Loucy (cell line): ENCODE measurements around the gene RIPOR3.

Experiments
- H2AFZ ChIP-seq: fragments of 200-600 bp; sonication (generic); 2 replicates; pipeline ENCODE4 v1.6.0; 2016; ENCODE audit warnings: antibody characterized with exemption, mild to moderate bottlenecking, low read length, moderate library complexity
- H3F3A ChIP-seq: fragments of 200-600 bp; 2 replicates; pipeline ENCODE4 v1.6.0; 2016; ENCODE audit warnings: antibody characterized with exemption, low read depth, mild to moderate bottlenecking
- H3K27me3 ChIP-seq: fragments of 200-600 bp; sonication (generic); 2 replicates; pipeline ENCODE4 v1.6.1; 2014; ENCODE audit warnings: low read length, mild to moderate bottlenecking; ENCODE audit not compliant: insufficient read depth, poor library complexity, severe bottlenecking
- H3K36me3 ChIP-seq: fragments of 200-600 bp; sonication (generic); 2 replicates; pipeline ENCODE4 v1.6.1; 2016; ENCODE audit warnings: low read length; ENCODE audit not compliant: insufficient read depth
- H3K4me1 ChIP-seq: fragments of 200-600 bp; sonication (generic); 2 replicates; pipeline ENCODE4 v1.5.1; 2014; ENCODE audit warnings: low read length, mild to moderate bottlenecking; ENCODE audit not compliant: insufficient read depth, poor library complexity, severe bottlenecking
- H3K4me2 ChIP-seq: fragments of 200-600 bp; sonication (generic); 2 replicates; pipeline ENCODE4 v1.6.0; 2014; ENCODE audit warnings: antibody characterized with exemption, low read length, low read depth, mild to moderate bottlenecking; ENCODE audit not compliant: poor library complexity, severe bottlenecking
- H3K4me3 ChIP-seq: fragments of 200-600 bp; sonication (generic); 2 replicates; pipeline ENCODE4 v1.5.1; 2014; ENCODE audit warnings: low read length, mild to moderate bottlenecking, mixed read lengths; ENCODE audit not compliant: poor library complexity, severe bottlenecking
- H3K79me2 ChIP-seq: fragments of 200-600 bp; sonication (generic); 2 replicates; pipeline ENCODE4 v1.6.1; 2014; ENCODE audit warnings: low read length; ENCODE audit not compliant: insufficient read depth
- H3K9ac ChIP-seq: fragments of 200-600 bp; sonication (generic); 2 replicates; pipeline ENCODE4 v1.6.0; 2014; ENCODE audit warnings: mild to moderate bottlenecking, low read depth, low read length, moderate library complexity; ENCODE audit not compliant: poor library complexity, severe bottlenecking
- H3K9me2 ChIP-seq: fragments of 200-600 bp; sonication (generic); replicated peaks from 2 replicates; pipeline ENCODE4 v1.6.1; 2016; ENCODE audit warnings: low read depth, low read length, mixed read lengths
- H3K9me3 ChIP-seq: fragments of 200-600 bp; sonication (generic); 2 replicates; pipeline ENCODE4 v1.6.1; 2014; ENCODE audit warnings: mild to moderate bottlenecking, antibody characterized with exemption, low read length, low read depth; ENCODE audit not compliant: insufficient read depth
- H4K20me1 ChIP-seq: fragments of 200-600 bp; sonication (generic); 2 replicates; pipeline ENCODE4 v1.6.0; 2014; ENCODE audit warnings: antibody characterized with exemption, low read length, mild to moderate bottlenecking; ENCODE audit not compliant: insufficient read depth, poor library complexity, severe bottlenecking
- EZH2phosphoT487 ChIP-seq: fragments of 200-600 bp; IDR thresholded peaks from 2 replicates; pipeline ENCODE4 v1.6.1; 2018; ENCODE audit warnings: antibody characterized with exemption, mild to moderate bottlenecking, moderate library complexity, borderline replicate concordance
- TF ChIP-seq, protein P1 (sequence below): fragments of 200-600 bp; sonication (generic); conservative IDR thresholded peaks from 2 replicates; pipeline ENCODE4 v1.5.1; 2014; ENCODE audit warnings: mild to moderate bottlenecking, antibody characterized with exemption, low read length

The RIPOR3 gene

DNA sequence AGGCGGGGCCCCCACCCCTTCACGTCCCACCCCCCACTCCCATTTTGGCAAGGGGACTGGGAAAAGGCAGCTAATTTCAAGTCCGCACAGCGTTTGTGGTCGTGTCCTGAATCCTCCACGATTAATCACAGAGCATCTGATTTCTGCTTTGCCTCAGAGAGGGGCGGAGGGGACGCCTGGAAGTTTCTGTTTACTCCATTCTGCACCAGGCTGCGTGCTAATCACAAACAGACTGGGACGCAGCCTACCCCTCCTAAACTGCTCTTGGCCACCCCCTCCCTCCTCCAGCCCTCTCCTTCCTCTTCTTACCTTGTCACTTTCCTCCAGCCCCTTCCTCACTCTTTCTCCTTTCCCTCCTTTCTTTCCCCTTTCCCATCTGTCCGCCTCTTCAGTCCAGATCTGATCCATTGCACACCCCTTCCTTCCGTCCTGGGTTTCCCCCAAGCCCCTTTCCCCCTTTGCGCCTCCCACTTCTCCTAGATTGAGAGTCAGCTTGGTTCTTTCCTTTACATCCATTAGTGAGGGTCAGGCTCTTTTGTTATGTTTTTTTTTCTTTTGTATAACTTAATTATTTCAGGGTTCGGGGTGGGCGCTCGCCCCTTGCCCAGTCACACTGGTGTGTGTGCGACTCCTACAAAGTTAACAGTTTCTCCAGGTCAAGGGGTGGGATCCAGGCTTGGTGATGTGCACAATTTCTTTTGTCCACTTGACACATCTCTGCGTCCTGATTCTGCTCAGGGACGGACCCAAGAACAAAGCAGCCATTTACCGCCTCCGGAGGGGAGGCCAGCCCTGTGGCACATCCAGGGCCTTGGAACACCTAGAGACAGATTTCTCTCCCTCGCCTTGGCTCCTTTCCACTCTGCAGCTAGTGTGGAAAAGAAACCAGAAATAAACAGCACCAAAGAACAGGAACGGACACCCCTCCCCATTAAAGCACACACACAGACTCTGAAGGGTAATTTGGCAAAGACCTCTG, 520 bp upstream of the RIPOR3 start:
- Histone ChIP-seq H3K36me3 (no peaks in the 10 kb centered on the region), H3K27me3 (no peaks in the 10 kb centered on the region), H3K4me2 (no peak overlapping the region), H3K79me2 (no peaks in the 10 kb centered on the region), H3K4me1 (no peaks in the 10 kb centered on the region), H3K9me3 (no peaks in the 10 kb centered on the region), H3K4me3 (no peak overlapping the region), H3K9me2 (no peaks in the 10 kb centered on the region), H4K20me1 (no peaks in the 10 kb centered on the region), H3K9ac (no peak overlapping the region), H3F3A (no peaks in the 10 kb centered on the region), H2AFZ (no peak overlapping the region)
- TF ChIP-seq, protein P1, sequence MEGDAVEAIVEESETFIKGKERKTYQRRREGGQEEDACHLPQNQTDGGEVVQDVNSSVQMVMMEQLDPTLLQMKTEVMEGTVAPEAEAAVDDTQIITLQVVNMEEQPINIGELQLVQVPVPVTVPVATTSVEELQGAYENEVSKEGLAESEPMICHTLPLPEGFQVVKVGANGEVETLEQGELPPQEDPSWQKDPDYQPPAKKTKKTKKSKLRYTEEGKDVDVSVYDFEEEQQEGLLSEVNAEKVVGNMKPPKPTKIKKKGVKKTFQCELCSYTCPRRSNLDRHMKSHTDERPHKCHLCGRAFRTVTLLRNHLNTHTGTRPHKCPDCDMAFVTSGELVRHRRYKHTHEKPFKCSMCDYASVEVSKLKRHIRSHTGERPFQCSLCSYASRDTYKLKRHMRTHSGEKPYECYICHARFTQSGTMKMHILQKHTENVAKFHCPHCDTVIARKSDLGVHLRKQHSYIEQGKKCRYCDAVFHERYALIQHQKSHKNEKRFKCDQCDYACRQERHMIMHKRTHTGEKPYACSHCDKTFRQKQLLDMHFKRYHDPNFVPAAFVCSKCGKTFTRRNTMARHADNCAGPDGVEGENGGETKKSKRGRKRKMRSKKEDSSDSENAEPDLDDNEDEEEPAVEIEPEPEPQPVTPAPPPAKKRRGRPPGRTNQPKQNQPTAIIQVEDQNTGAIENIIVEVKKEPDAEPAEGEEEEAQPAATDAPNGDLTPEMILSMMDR, result no peak
- TF ChIP-seq EZH2phosphoT487, result no peak

DNA sequence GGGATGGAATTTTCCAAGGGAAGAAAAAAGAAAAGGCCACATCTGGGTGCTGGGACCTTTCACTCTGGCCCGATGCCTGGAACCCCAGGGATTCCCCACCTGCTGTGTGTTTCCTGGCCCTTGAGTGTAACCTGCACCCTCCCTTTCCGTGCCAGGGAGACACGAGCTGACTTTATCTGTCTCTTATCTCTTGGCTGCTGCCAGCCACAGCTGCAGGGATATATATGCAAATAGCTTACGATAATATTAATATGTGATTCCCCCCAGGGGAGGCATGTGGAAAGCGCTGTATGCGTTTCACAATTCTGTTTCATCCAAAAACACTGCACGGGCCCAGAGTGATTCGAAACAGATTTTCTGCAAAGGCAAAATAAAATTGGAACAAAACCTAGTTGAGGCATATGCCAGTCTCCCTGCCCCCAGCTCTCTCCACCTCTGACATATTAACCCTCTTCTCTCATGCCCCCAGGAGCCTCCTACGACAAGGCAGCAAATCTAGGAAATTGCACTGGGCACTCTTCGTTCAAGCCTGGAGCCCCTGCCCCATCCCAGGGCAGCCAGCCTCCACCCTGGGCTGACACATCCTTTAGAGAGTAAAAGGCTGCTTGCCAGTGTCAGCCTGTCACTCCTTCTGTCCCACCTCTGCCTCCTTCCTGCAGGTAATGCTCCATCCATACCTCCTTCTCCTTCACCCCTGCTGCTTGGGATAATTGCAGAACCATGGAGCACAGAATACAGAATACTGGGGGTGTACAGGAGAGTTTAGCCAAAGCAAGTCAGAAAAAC, 1.3 kb downstream of the RIPOR3 start:
- Histone ChIP-seq H3K27me3 (no peaks in the 10 kb centered on the region), H3K9me3 (no peaks in the 10 kb centered on the region), H3K4me3 (no peak overlapping the region), H3K9me2 (no peaks in the 10 kb centered on the region), H3K79me2 (no peaks in the 10 kb centered on the region), H3K4me2 (no peak overlapping the region), H3K4me1 (no peaks in the 10 kb centered on the region), H3K9ac (no peak overlapping the region), H4K20me1 (no peaks in the 10 kb centered on the region), H3K36me3 (no peaks in the 10 kb centered on the region), H3F3A (no peaks in the 10 kb centered on the region), H2AFZ (no peak overlapping the region)
- no peak for TF ChIP-seq EZH2phosphoT487
- TF ChIP-seq, protein P1, result no peak

DNA sequence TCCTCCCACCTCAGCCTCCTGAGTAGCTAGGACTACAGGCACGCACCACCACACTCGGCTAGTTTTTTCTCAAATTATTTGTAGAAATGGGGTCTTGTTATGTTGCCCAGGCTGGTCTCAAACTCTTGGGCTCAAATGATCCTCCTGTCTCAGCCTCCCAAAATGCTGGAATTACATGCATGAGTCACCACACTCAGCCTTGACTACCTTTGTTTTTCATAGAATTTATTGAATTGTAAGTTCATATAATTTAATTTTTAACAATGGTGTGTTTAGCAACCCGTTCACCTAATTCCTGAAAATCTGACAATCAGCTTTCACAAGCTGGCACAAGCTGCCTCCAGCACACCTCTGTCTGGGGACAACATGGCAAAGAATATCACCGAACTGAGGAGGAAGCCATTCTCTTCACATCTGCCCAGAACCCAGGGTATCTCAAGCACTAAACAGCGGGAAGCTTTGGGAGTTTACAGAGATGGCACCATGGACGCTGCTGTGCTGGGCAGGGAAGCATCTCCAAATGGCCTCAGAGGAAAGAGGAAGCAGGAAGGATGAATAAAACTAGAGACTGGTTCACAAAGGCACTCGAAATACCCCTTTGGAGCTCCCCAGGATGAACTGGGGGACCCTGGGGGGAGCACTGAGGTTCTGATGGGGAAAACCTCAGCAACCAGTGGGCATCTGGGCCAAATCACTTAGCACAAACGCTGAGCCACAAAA, 2.9 kb downstream of the RIPOR3 start:
- no peak overlapping the region for H3K4me2 ChIP-seq
- no peak for TF ChIP-seq EZH2phosphoT487
- TF ChIP-seq, protein P1, result no peak
- H4K20me1 ChIP-seq, result no peaks in the 10 kb centered on the region
- no peak overlapping the region for H3K9ac ChIP-seq
- no peaks in the 10 kb centered on the region for H3K9me3 ChIP-seq
- no peaks in the 10 kb centered on the region for H3F3A ChIP-seq
- H3K79me2 ChIP-seq, result no peaks in the 10 kb centered on the region
- no peak overlapping the region for H2AFZ ChIP-seq
- H3K4me3 ChIP-seq, result no peak overlapping the region
- no peaks in the 10 kb centered on the region for H3K36me3 ChIP-seq
- no peaks in the 10 kb centered on the region for H3K27me3 ChIP-seq
- H3K9me2 ChIP-seq, result no peaks in the 10 kb centered on the region
- no peaks in the 10 kb centered on the region for H3K4me1 ChIP-seq
